Stimulated activated CD8-positive, alpha-beta memory T cell treated with anti-CD3 and anti-CD28 coated beads, Interleukin-4, amount 100 ng/mL, for 1 hour (primary cell): ENCODE data around the gene BFAR.
"Not testable (repeated sequence)": the region's sequence is repeated elsewhere in the genome, so short reads cannot be mapped to it uniquely, and the experiment has no call there.

Experiments
- DNase-seq, 2 donors: peaks; one replicate each; pipeline ENCODE4 v3.0.0-alpha.2; 2020; ENCODE audit warnings: low read depth in 2 of 2, low spot score in 1 of 2

The BFAR gene

GRCh38 chr16:14632693-14633569 lies at the start of gene BFAR:
TSS of gene BFAR (plus strand) at chr16:14632951. CDS start at chr16:14644347, 11,396 bp downstream.
- DNase-seq = peak; percentile 97 to 99

GRCh38 chr16:14585287-14585686 lies 47.5 kb upstream of the BFAR start:
- no peak for DNase-seq

GRCh38 chr16:14586637-14587305 lies 46.0 kb upstream of the BFAR start:
- DNase-seq = no peak

DNA sequence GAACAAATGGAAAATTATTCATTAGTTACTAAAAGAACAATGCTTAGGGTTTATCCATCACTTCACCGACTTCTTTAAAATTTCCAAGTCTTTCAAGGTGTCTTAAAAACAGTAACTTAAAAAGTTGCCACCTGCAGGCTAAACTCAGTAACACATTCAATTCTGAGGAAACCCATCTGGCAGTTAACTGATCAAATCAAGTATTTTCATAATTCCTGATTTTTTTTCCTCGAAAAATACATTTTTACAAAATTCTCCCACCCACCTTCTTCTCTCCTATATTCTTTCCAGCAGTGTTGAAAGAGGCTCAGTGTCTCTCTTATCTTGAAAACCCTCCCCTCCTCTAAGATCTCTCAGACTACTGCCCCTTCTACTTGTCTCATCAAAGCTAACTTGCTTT lies 32.6 kb upstream of the BFAR start:
- no peak for DNase-seq

DNA sequence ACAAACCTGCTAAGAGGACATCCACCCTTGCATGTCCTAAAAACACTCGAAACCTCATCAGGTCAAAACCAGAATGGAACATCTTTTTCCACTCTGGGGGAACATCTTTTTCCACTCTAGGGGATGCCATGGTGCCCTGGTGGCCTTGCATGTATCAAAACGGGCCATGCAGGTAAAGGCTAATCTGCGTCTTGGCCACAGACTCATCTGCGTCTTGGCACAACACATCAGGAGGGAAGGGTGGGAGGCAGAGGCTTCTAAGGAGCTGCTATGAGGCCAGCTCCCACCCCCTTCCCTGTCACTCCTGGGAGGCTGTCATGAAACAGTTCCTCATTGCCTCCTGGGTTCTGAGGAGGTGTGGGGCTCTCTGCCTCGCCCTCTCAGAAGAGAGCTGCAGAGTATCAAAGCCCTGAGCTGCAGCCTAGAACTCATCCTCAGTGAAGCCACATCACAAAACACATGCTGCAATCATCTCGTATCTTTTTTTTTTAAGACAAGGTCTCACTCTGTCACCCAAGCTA lies 30.2 kb upstream of the BFAR start:
- no peak for DNase-seq

GRCh38 chr16:14606102-14606501 lies 26.6 kb upstream of the BFAR start:
- no peak for DNase-seq

GRCh38 chr16:14608111-14608566 lies 24.6 kb upstream of the BFAR start:
- no peak for DNase-seq

GRCh38 chr16:14608604-14609003 lies 24.1 kb upstream of the BFAR start:
- DNase-seq = no peak

DNA sequence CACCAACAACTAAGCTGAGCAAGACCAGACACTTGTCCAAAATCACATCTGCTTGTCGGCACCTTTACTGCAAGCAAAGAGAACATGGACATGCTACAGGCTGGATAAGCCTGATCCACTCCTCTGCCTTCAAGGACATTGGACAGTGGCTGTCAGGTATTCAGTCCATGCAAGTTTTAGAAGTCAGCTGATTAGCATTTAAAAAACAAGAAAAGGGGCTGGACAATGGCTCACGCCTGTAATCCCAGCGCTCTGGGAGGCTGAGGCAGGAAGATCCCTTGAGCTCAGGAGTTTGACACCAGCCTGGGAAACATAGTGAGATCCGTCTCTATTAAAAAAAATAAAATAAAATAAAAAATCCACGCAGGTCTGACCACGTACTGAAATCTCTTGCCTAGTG lies 23.0 kb upstream of the BFAR start:
- no peak for DNase-seq

GRCh38 chr16:14611660-14612059 lies 21.1 kb upstream of the BFAR start:
- DNase-seq = no peak

- no peak for DNase-seq
These were observed 18.8 kb upstream of the BFAR start for GRCh38 chr16:14613991-14614390.

DNA sequence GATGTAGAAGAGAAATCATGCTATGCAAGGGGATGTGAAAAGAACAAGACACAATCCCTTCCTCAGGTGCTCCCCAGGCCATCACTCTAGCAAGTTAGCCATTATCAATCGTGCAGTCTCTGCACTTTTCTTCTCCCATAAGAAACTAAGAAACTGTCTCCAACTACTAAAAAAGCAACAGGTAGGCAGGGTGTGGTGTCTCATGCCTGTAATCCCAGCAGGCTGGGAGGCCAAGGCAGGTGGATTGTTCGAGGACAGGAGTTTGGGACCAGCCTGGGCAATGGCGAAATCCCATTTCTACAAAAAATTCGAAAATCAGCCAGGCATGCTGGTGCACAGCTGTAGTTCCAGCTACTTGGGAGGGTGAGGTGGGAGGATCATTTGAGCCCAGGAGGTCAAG lies 16.5 kb upstream of the BFAR start:
- DNase-seq = no peak

DNA sequence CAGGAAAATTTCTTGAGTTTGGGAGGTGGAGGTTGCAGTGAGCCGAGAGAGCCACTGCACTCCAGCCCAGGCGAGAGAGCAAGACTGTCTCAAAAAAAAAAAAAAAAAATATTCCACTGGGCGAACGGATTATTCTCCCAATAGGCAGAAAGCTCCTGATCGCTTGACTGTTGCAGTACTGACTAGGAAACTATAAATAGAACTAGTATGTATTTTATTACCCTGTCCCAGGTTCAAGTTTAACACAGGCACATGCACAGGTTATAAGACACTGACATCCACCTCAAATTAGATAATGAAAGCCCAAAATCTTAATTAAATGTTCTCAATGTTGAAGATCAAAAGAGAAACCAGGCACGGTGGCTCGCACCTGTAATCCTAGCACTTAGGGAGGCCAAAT lies 14.2 kb upstream of the BFAR start:
- DNase-seq = no peak

DNA sequence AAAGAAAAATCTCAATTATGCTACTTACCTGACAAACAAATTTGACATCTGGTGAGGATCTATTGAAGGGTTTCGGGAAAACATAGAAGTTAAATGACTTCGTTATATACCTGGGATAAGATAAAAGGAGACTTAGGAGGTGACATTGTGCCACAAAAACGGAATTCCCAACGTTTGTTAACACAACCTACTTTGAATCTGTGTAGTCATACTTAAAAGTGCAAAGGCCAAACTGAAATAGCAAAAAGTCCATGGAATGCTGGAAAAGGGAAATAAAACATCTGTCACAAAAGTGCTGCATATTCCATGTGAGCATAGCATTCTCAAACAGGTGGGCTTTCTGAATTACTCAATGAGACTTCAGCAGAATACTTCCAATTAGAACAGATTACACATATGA lies 5.7 kb upstream of the BFAR start:
- no peak for DNase-seq

- DNase-seq = no peak
These were observed 3.7 kb upstream of the BFAR start for GRCh38 chr16:14628806-14629611.

DNA sequence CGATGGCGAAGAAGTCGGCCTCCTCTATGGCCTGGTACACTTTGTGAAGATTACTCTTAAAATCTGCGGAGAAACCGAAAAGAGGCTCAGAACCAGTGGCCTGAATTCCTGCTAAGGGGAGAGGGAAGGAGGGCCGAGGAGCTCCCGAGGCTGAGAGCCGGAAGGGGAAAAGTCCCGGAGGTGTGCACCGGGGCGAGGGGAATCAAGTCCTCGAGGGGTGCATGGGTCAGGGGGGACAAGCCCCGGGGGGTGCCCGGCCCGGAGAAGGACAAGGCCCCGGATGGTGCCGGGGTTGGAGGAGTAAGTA lies 3.2 kb upstream of the BFAR start:
- DNase-seq = no peak

- DNase-seq = peak; percentile 96
These were observed 2.7 kb upstream of the BFAR start, which contains the start of gene PARN for GRCh38 chr16:14629919-14630619. TSS of gene PARN (minus strand) at chr16:14630260. CDS start at chr16:14630125, 135 bp downstream.

DNA sequence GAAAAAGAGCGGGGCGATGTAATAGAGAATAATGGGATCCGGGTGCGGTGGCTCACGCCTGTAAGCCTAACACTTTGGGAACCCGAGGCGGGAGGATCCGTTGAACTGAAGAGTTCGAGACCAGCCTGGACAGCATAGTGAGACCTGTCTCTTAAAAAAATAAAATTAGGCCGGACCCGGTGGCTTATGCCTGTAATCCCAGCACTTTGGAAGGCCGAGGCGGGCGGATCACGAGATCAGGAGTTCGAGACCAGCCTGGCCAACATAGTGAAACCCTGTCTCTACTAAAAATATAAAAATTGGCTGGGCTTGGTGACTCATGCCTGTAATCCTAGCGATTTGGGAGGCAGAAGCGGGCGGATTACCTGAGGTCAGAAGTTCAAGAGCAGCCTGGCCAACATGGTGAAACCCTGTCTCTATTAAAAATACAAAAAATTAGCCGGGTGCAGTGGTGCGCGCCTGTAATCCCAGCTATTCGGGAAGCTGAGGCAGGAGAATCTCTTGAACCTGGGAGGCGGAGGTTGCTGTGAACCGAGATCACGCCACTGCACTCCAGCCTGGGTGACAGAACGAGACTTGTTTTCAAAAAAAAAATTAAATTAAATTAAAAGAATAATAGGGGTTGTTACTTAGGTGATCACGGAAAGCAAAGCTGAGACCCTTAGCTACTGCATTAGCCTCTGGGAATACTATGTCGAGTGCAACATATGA lies 2.0 kb upstream of the BFAR start:
- DNase-seq = not testable (repeated sequence)

- DNase-seq = no peak
These were observed 1.6 kb downstream of the BFAR start for GRCh38 chr16:14634389-14634725.

DNA sequence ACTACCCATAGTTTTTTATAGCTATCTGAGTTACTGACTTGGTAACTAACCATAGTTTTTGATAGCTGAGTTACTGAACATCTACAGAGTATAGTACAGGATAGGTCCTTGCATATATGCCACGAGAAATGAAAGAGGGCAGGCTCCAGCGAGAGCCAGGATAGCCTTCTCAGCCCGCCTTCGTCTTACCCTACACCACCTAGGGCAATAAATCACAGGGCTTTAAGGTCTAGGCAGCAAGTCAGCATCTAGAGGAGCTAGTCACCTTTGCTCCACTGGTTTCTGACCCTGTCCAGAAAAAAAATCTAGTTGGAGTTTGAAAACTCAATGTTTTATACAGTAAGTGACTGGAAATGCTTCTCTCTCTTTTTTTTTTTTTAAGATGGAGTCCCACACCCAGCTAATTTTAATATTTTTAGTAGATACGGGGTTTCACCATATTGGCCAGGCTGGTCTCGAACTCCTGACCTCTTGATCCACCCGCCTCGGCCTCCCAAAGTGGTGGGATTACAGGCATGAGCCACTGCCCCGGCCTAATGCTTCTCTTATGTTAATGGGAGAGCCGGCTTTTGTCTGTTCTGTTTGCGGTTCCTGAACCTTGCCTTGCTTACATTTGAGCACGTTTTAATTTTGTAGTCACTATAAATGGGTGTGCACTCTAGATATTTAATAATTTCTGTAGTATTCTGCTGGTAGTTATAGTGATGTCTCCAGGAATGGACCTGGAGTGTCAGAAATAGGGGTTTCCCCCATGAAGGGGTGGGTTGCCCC lies 2.8 kb downstream of the BFAR start:
- no peak for DNase-seq
